Measurements from ENCODE around the gene FAM193B.

Gene FAM193B

GRCh38 chr5:177500685-177501522 lies 53.5 kb downstream of the FAM193B start:
- DNase-seq (ENCODE audit: low read depth): peak; percentile 75

GRCh38 chr5:177499842-177500241 lies 54.5 kb downstream of the FAM193B start:
- DNase-seq (ENCODE audit: low read depth): no peak

DNA sequence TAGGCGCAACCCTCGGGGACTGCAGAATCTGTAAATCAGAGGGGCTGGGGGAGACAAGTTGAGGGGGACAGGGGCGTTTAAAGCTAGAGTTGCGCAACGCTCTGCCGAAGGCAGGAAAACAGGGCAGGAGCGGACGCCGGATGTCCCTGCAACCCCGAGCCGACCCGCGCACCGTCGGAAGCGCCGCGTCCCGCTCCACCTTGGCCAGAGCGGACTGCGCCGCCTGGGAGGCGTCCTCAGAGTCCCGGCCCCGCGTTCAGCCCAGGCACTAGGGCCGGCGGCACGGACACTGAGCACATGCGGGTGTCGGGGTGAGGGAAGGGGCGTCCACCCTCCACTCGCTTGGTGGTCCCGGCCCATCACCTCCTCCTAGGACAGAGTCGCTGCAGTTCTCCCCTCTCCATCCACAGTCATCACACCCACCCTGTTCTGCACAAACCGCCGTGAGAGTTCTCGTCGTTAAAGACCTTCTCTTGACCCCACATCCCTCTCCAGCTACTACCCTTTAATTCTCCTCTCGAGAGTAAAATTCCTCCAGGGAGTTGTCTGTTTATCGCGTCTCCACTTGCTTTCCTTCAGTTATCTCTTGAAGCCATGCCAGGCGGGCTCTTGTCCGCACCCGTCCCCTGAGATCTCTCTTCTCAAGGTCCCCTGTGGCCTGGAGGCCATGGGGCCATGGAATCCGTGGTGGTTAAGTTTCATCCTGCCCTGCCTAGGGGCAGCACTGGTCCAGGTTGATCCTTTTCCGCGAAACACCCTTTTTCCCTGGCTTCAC lies 56.2 kb downstream of the FAM193B start:
- no peak for DNase-seq (ENCODE audit: low read depth)

- DNase-seq (ENCODE audit: low read depth): peak; percentile 90
These were observed 56.9 kb downstream of the FAM193B start, which contains the start of gene PDLIM7 for GRCh38 chr5:177497292-177498012. TSS of gene PDLIM7 (minus strand) at chr5:177497604. CDS start at chr5:177496512, 1,092 bp downstream.

DNA sequence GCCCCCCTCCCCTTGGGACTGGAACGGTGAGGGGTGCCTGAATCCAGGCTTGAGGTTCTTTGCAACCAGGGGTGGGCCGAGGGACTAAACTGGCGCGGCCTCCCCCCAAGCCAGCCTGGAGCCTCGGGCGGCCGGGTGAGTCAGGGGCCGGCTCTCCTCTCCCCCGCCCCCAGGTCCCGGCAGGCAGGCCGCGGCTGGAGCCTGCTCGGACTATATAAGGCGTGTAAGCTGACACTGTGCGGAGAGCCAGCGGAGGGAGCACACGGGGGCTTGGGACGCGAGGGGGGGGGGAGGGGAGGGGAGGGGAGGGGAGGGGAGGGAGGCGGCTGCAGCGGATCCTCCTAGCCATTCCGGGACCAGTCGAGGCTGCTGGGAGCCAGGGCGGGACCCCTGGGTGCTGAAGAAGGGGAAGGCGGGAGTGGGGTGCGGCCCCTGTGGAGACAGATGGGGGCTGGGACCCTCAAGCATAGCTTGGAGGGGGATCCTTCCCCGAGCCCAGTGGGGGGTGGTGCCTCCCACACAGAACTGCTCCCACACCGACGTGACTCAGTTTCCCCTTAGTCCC lies 57.6 kb downstream of the FAM193B start:
- no peak for DNase-seq (ENCODE audit: low read depth)

GRCh38 chr5:177496070-177496726 lies 58.2 kb downstream of the FAM193B start:
- DNase-seq (ENCODE audit: low read depth): no peak

- no peak for DNase-seq (ENCODE audit: low read depth)
These were observed 58.9 kb downstream of the FAM193B start for GRCh38 chr5:177495243-177496060.

DNA sequence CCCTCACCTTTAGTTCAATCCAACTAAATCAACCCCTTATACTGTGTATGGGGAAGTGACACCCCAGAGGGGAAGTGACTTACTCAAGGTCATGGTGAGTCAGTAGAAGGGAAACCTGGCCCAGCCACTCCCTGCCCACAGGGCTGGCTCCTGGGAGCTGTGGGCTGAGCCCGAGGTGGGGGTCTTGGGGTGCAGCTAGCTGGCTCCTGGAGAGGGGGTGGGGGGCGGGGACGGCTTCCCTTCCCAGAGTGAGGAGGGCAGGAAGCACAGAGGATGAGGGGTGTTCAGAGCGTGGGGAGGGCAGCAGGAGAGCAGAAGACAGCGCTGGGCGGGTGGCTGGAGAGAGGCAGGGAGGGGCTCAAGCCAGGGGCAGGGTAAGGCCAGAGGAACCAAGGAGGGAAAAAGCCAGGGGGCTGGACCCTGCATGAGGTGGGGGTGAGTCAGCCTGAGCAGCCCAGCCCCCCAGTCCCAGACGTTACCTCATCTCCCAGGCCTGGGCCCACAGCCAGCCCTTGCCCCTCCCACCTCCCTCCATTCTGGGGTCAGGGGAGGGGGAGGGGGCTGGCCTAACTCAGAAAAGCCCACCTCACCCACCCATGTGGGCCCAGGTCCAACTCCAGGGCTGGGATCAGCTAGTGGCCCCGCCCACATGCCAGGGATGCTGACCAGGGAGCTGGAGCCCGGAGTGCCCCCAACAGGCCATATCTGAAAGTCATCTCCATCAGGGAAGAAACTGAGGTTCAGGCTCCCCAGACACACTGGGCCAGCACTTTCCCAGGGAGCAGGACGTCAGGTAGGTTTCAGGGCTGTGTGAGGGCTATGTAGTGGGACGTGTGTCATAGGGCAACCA lies 59.8 kb downstream of the FAM193B start:
- no peak for DNase-seq (ENCODE audit: low read depth)

DNA sequence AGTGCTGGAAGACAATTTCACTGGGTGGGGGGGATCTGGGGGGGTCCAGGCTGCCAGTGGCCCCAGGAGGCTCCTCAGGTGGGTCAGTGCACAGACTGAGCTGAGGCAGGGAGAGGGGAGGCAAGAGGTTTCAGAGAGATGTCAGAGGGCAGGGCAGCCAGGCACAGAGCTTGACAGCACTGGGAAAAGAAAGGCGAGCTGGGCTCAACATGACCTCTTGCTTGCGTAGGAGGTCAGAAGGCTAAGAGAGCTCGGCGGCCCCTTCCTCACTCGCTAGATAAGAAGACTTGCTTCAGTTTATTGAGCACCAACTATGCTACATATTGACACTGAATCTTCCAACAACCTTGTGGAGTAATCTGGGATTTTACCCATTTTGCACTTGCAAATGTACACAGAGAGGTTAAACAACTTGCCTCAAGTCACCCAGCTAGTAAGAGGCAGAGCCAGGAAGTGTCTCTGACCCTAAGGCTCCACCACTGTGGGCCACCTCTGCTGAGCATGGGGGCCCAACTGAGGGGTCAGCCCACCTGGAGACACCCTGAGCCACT lies 60.5 kb downstream of the FAM193B start:
- no peak for DNase-seq (ENCODE audit: low read depth)

DNA sequence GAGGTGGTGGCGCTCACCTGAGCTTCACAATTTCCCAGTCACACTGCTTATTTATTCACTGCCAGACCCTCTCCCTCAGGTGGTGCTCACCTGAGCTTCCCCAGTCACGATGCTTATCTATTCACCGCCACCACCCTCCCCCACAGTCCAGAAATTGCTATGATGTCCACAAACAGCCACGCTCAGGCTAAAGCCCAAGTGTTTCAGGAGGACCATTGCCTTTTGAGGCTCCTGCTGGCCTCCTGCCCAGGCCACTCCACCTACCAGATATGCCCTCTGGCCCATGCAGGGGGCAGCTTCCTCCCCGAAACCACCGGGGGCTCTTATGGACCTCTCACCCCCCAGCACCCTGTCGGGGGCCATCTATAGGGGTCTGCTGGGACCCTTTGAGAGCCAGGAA lies 61.5 kb downstream of the FAM193B start:
- DNase-seq (ENCODE audit: low read depth): no peak

GRCh38 chr5:177491983-177492746 lies 62.2 kb downstream of the FAM193B start:
- no peak for DNase-seq (ENCODE audit: low read depth)

DNA sequence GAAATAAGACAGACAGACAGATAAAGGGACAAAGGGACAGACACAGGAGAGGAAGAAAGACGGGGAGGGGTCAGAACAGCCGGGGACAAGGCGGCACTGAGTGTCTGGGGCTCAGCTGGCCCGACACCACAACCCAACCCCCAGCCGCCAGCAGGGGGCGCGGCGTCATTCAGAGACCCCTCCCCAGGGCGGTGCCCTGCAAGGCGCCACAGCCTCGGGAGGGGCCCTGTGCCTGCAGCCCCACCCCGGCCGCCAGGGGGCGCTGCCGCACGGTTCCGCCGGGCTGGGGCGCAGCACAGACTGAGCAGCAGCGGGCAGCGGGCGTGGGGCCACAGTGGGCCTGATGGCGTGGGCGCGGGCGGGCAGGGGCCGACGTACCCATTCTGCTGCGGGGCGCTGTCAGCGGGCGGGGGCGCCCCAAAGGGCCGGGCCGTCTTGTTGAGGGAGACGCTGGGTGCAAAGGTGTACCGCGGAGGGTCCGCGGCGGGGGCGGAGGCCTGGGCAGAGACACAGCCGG lies 62.9 kb downstream of the FAM193B start:
- no peak for DNase-seq (ENCODE audit: low read depth)

DNA sequence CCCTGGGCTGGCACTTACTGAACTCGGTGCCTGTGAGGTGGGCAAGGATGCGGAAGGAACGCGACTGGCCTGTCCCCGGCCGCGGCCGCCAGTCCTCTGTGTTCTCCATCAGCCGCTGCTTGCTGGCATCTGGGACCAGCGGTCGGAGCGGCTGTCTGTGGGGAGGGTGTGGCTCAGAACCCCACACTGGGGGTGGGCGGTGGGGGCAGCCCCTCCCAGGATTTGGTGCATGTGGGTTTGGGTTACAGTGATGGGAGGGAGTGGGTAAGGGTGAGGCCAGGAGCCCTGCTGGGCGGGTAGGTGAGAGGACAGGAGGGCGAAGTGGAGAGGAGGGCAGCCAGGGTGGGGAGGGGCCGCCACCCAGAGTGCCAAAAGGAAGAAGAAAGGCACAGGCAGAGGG lies 63.4 kb downstream of the FAM193B start:
- no peak for DNase-seq (ENCODE audit: low read depth)

GRCh38 chr5:177490311-177490991 lies 63.9 kb downstream of the FAM193B start:
- no peak for DNase-seq (ENCODE audit: low read depth)

DNA sequence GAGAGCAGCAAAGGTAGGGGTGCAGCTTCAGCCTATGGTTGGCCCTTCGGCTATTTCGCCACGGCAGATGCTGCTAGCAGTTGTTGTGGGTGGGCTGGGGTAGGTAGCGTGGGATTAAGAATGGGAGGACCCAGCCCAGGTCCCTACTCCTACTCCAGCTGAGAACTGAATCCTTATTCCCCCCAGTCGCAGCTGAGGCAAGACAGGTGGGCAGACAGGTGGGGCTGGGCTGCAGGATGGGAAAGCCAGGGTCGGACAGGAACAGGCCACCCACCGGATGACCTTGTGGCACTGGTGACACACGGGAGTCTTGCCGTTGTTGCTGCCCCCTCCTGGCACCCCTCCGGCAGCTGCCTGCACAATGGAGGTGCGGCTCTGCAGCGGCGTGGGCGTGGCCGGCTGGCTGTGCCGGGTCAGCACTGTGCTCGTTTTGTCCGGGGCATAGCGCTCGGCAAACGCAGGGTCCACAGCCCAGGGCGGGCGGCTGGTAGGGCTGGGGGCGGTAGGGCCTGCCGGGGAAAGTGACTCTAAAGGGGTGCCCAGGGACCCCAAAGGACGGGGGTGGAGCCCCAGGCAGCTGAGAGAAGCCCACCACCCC lies 65.1 kb downstream of the FAM193B start:
- no peak for DNase-seq (ENCODE audit: low read depth)

DNA sequence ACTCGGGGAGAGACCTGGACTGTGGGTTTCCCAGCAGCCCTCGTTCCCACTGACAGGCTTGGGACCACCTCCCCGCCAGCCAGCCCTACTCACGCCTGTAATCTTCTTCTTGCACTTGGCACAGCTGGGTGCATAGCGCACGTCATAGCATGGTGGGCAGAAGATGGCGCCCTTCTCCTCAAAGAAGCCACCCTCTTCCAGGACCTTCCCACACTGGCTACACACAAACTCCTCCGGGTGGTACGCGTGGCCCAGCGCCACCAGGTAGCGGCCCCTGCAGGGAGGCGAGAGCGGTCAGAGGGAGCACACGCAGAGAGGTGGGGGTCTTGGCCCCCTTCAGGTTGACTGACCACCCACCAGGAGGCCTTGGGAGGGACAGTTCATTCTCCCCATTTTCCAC lies 66.4 kb downstream of the FAM193B start:
- no peak for DNase-seq (ENCODE audit: low read depth)

DNA sequence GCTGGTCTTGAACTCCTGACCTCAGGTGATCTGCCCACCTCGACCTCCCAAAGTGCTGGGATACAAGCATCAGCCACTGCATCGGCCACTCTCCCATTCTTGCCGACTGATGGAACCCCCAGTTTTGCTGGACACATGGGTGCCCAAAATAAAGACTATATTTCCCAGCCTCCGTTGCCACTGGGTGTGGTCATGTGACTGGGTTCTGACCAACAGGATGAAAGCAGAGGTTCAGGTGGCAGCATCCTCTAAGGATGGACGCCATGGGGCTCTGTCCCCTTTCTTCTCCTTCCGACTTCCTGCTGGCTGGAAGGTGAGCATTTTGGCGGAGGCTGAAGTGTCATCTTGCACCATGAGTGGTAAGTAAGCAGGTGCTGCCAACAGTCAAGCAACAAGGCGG lies 67.2 kb downstream of the FAM193B start:
- DNase-seq (ENCODE audit: low read depth): no peak

All from T follicular helper cell (primary cell).